Stimulated activated CD4-positive, alpha-beta T cell treated with anti-CD3 and anti-CD28 coated beads, Interleukin-1b, Interleukin-23, amount 100 ng/mL, for 48 hours (primary cell): Measurements from ENCODE around the gene PPP1R12B.
"Not testable (repeated sequence)": the region's sequence is repeated elsewhere in the genome, so short reads cannot be mapped to it uniquely, and the experiment has no call there.

Source experiments
- DNase-seq: peaks from one replicate; pipeline ENCODE4 v3.0.0-alpha.2; 2020

The PPP1R12B gene

DNA sequence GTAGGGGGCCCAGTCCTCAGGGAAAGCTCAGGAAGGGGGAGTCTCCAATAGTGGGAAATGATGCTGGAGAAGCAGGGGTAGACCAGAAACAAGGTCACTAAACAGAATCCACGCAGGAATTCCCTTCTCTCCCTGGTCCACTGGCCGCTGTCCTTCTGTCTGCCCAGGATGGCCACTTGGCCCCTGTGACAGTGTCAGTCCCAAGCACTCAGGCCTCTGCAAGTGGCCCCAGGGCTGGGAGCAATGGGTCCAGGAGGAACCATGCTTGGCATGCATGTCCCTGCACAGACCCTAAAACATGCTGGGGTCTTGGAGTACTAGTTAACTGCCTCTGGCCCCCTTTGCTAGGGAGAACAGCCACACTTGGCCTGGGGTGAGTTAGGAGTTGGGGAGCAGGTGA is 271.5 kb downstream of the PPP1R12B start:
- DNase-seq = not testable (repeated sequence)

GRCh38 chr1:202621446-202621845 is 272.9 kb downstream of the PPP1R12B start:
- no peak for DNase-seq

GRCh38 chr1:202622388-202622787 is 273.9 kb downstream of the PPP1R12B start:
- no peak for DNase-seq

DNA sequence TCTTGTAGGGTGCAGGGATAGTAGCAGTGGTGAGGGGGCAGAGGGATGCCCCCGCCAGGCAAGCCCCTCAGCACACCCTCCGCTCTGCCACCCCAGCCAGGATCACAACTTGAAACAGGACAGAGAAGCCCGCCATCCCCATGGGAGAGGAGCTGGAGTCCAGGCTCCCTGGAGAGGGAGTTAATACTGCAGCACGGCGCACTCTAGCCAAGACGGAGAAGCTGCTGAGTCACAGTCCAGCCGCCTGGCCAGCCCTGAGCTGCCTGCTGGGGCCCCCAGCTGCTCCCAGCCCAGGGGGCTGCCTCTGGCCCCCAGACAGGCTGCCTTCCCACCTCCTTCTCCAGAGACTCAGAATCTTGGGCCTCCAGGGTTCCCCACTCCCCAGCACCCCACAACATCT is 274.6 kb downstream of the PPP1R12B start:
- DNase-seq = no peak

DNA sequence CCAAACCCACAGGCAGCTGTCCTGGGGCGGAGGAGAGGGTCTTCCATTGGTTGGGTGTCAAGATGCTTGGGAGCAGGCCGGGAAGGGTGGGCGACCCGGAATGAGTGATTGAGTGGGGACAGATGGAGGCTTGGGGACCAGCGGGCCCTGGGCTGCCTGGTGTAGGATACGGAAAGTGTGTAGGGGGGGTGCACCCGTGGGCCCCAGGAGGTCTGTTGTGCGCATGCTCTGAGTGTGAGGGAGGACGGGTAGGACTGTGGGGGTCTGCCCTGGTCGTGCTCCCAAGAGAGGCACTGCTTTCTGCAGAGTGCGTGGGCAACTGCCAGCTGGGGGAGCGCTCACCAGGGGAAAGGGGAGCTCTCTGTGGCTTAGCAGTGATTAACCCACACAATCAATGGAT is 275.0 kb downstream of the PPP1R12B start:
- DNase-seq = not testable (repeated sequence)

DNA sequence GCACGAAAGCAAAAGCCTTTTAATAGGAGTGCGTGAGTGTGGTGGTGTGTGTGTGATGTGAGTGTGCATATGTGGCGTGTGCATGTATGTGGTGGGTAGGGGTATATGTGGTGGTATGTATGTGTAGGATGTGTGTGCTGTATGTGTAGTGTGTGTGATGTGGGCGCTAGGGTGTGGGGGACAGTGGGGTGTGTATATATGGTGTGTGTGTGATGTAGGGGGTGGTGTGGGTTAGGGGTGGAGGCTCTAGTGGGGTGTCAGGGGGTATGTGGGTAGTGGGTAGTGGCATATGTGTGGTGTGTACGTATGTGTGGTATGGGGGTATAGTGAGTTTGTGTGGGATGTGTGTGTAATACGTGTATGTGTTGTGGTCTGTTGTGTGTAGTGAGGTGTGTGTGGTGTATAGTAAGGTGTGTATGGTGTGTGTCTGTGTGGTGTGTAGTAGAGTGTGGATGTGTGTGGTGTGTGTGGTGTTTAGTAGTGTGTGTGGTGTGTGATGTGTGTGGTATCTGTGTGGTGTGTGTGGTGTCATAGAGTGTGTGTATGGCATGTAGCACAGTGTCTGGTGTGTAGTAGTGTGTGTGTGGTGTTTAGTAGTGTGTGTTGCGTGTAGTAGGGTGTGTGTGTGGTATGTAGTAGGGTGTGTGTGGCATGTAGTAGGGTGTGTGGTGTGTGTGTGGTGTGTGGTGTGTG is 275.7 kb downstream of the PPP1R12B start:
- DNase-seq = no peak

DNA sequence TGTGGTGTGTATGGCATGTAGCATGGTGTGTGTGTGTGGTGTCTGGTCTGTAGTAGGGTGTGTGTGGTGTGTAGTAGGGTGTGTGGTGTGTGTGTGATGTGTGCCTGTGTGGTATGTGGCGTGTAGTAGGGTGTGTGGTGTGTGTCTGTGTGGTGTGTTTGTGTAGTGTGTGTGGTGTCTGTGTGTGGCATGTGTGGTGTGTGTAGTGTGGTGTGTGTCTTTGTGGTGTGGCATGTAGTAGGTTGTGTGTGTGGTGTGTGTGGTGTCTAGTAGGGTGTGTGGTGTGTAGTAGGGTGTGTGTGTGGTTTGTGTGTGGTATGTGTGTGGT is 276.2 kb downstream of the PPP1R12B start:
- no peak for DNase-seq

GRCh38 chr1:202625416-202626360 is 277.2 kb downstream of the PPP1R12B start:
- DNase-seq = peak; percentile 63

GRCh38 chr1:202627036-202627435 is 278.5 kb downstream of the PPP1R12B start:
- not testable (repeated sequence) for DNase-seq

DNA sequence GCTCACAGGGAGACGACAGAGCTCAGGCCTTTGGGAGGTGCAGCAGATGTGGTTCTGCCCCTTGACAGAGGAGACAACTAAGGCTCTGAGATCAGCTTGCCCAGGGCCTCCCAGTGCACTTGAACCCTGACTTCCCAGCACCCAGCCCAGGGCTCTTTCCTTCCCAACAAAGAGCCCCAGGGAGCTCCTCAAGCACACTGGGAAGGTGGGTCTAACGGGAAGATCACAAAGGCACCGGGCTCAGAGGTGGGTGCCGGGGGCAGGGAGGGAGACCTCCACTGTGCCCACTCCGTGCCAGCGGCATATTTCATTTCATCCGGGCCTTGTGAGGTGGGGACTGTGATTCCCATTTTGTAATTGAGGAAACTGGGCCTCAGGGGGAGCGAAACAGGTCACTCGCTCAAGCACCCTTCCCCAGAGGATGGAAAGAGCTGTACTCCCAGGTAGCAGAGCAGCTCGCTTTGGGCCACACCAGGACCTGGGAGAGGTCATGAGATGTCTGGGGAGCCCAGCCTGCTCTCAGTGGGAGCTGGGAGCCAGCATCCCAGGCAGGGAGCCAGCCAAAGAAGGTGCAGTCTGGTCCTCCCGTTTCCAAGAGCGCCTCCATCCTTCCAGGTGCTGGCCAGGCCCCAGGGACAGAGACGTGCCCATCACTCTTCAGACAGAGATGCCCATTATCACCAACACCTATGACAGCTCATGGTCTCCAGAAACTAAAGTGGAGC is 279.5 kb downstream of the PPP1R12B start:
- no peak for DNase-seq

DNA sequence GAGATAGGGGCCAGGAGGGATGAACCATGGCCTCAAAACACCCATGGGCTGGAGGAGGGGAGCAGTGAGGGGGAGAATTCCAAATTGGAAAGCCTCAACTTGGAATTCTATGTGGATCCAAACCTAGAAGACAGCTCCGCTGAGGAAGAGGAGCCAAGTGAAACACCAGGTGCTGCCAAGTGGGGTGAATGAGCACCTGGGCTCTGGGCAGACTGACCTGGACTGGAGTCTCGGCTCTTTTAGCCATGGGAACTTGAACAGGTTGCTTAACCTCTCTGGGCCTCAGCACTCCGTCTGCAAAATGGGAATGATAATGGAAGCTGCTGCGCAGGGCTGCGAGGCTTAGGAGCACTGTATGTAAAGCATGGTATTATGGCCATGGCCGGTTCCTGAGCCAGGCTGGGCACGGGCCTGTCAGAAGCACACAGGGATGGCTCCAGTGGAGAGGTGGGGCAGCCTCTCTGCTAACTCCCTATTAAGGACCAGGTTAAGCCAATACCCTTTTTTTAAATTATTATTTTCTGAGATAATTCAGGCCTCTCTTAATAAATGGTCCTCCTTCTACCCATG is 280.2 kb downstream of the PPP1R12B start:
- no peak for DNase-seq

- DNase-seq = not testable (repeated sequence)
Observed at GRCh38 chr1:202629257-202629811, 280.8 kb downstream of the PPP1R12B start.

- not testable (repeated sequence) for DNase-seq
Observed at GRCh38 chr1:202630096-202630495, 281.6 kb downstream of the PPP1R12B start.

DNA sequence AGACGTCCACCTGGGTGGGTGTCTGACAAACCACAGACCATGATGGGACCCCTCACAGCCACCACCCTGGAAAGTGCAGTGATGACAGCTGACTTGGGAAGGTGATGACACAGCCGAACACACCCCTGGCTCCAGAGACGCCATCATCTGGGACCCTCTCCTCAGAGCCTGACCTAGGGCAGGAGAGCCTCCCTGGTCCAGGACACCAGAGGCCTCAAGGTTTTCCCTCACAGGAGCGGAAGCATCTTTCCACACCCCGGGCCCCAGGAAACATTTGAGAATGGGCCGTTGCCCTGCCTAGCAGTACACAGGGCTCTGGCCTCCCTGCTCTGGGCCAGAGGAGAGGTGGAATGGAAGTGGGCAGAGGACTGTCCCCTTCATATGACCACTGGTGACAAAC is 282.0 kb downstream of the PPP1R12B start:
- no peak for DNase-seq

DNA sequence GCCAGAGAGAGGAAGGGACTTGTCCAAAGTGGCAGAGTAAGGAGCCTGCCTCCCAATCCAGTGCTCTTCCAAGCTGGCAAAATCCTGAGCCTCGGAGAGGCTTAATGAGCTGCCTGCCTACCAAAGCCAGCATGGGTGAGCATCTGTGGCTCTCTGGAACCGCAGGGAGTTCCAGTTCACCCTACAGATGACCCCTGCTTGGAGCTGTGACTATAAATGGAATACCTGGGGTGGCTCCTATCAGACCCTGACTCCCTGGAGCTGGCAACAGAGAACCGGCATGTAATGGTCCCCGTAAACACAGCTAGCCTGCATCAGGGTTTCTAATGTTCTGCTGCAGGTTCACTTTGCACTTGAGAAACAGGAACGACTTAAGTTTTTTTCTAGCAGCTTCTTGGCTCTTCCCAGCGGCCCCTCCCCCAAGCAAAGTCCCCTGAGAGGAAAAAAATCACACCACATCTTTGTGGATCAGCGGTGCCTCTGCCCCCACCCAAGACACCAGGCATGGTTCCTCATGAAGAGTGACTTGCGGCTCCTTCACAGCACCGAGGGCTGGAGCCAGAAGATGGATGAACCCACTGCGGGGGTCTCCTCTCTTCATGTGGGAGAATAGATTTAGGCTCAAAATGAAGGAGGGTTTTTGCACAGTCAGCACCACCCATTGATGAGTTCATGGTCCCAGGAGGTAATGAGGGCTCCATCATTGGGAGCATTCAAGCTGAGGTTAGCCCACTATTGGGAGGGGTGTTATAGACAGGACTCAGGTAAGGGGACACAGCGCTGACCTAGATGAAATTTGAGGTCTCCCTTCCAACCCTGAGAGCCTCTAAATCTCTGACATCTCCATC is 282.8 kb downstream of the PPP1R12B start:
- DNase-seq = no peak

GRCh38 chr1:202632241-202632640 is 283.7 kb downstream of the PPP1R12B start:
- no peak for DNase-seq

GRCh38 chr1:202636171-202636570 is 287.7 kb downstream of the PPP1R12B start:
- not testable (repeated sequence) for DNase-seq

DNA sequence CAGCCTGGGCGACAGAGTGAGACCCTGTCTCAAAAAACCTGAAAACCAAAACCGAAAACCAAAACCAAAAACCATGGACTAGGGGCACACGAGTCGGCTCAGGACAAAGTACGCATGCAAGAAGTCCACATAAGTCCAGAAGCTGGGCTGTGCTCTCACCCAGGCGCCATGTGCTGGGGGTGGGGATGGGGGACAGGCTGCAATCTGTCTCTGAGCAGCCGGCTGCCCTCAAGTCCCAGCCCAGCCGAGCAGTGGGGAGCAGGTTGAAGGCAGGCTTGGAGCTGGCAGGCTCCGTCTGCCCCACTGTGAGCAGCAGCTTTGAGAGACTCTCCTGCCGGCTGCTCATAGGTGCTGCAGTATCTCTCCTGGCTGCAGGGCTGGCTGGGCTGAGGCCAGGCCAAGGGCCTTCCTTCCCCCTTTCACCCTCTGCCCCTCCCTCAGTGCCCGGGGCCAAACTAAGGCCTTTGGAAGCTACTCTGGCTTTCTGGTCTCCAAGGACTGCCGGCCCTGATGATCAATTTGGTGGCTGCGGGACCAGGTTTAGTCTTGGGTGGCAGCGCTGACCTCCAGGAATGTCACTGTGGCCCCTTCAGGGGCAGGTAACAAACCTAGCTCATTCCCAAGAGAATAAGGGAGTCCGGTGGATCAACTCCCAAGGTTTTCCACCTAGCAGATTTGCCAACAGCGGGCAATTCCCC is 289.0 kb downstream of the PPP1R12B start:
- DNase-seq = not testable (repeated sequence)

- no peak for DNase-seq
Observed at GRCh38 chr1:202638019-202638700, 289.7 kb downstream of the PPP1R12B start.

DNA sequence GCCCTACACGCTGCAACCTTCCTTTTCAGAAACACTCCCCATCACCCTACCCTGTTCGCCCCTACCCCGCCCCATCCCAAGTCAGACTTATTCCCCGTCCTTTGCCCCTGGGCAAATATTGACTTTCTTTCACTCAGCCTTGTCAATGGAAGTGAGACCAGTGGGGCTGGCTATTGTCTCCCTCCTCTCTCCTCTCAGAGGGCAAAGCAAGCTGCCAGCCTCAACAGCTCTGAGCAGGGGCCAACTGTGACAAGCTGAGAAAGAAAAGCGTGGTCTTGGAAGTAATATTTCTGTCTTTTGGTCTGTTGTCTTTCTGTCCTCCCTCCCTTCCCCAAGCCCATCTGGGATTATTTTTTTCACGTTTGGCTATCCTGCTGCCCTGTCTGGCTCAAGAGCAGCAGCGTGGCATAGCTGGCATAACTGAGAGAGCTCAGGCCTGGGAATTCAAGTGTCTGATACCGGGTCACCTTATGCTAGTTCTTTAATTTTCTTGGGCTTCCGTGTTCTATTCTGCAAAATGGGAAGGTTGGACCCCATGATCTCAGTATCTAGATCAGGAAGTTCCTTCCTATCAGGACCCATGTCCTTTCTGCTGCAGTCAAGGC is 290.3 kb downstream of the PPP1R12B start:
- not testable (repeated sequence) for DNase-seq
